ENCODE results near the gene RBM4. TPM values are rescaled to one million over a fixed set of nuclear protein-coding genes. Genes with fewer than 3 reads are reported as not detected.

Gene RBM4
- total and polyA plus RNA-seq, 2 of the 13 experiments (the other 11 are each of a cell fraction or from before 2014, with no cell fraction given) = 126 to 136 TPM

- peak; percentile 33 for TF ChIP-seq TAF15 (IDR thresholded peaks at IDR 0.05; ENCODE audit: low read depth, low read length, poor library complexity, severe bottlenecking)
- peak; percentile 80 for TF ChIP-seq PHF8 (CRISPR knock-in tag; IDR thresholded peaks at IDR 0.05)
- no peak for TF ChIP-seq PREB (CRISPR knock-in tag; IDR thresholded peaks at IDR 0.05)
- no peak for TF ChIP-seq NONO (IDR thresholded peaks at IDR 0.05)
- peak; percentile 90 for TF ChIP-seq NONO (CRISPR knock-in tag; conservative IDR thresholded peaks at IDR 0.05)
- TF ChIP-seq NFKB2 (CRISPR knock-in tag; IDR thresholded peaks at IDR 0.05; ENCODE audit: borderline replicate concordance) = peak; percentile 57; the same call in 1 of the 2 replicates
- TF ChIP-seq ZNF350 (CRISPR knock-in tag; IDR thresholded peaks at IDR 0.05; ENCODE audit: borderline replicate concordance, low read depth) = no peak
- no peak for TF ChIP-seq TCF12 (IDR thresholded peaks at IDR 0.05)
- 0 out of 2 replicates have a peak, but pooled peaks have one; percentile 58 for TF ChIP-seq TCF12 (CRISPR knock-in tag; IDR thresholded peaks at IDR 0.05)
- no peak for TF ChIP-seq ZFP36 (IDR thresholded peaks at IDR 0.05; ENCODE audit: borderline replicate concordance, low read depth, low read length, partially characterized antibody)
- TF ChIP-seq KLF9 (CRISPR knock-in tag; IDR thresholded peaks at IDR 0.05; ENCODE audit: low read depth) = no peak
- no peak; the same call in 1 of the 2 replicates for TF ChIP-seq ZNF30 (CRISPR knock-in tag; IDR thresholded peaks at IDR 0.05)
- no peak for TF ChIP-seq DZIP1 (CRISPR knock-in tag; IDR thresholded peaks at IDR 0.05)
- TF ChIP-seq SYNCRIP (IDR thresholded peaks at IDR 0.05; ENCODE audit: insufficient read depth, low read depth, low read length) = no peak
- no peak for TF ChIP-seq DNMT1 (CRISPR knock-in tag; IDR thresholded peaks at IDR 0.05)
- no peak for TF ChIP-seq ATAD3A (CRISPR knock-in tag; IDR thresholded peaks at IDR 0.05)
- TF ChIP-seq ZNF615 (CRISPR knock-in tag; IDR thresholded peaks at IDR 0.05; ENCODE audit: borderline replicate concordance) = no peak
- no peak for TF ChIP-seq ZNF44 (CRISPR knock-in tag; IDR thresholded peaks at IDR 0.05)
- TF ChIP-seq, protein P1, sequence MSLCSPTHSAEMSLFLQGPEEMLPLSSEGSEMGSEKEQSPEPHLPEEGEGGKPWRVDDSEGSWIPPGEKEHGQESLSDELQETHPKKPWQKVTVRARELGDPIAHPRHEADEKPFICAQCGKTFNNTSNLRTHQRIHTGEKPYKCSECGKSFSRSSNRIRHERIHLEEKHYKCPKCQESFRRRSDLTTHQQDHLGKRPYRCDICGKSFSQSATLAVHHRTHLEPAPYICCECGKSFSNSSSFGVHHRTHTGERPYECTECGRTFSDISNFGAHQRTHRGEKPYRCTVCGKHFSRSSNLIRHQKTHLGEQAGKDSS (CRISPR knock-in tag; IDR thresholded peaks at IDR 0.05; ENCODE audit: borderline replicate concordance, low read depth) = no peak
- TF ChIP-seq HMG20B (CRISPR knock-in tag; conservative IDR thresholded peaks at IDR 0.05) = no peak
- no peak for TF ChIP-seq ZBTB46 (CRISPR knock-in tag; IDR thresholded peaks at IDR 0.05; ENCODE audit: borderline replicate concordance)
- TF ChIP-seq ZBTB20 (CRISPR knock-in tag; IDR thresholded peaks at IDR 0.05; ENCODE audit: borderline replicate concordance, low read depth) = no peak; the same call in 1 of the 2 replicates
These were observed at the start of gene RBM4 (continued) for GRCh38 chr11:66638177-66639065.

All from HepG2 (cell line).